ENCODE results near the gene LHFPL6. TPM values are rescaled to one million over a fixed set of nuclear protein-coding genes. Genes with fewer than 3 reads are reported as not detected.

Gene LHFPL6
- polyA plus RNA-seq, 1 donor = 48.9 TPM

- no peak for DNase-seq (ENCODE audit: low read depth)
Observed at GRCh38 chr13:39414339-39414738, 188.7 kb downstream of the LHFPL6 start.

- no peak for DNase-seq (ENCODE audit: low read depth)
Observed at GRCh38 chr13:39411511-39411910, 191.5 kb downstream of the LHFPL6 start.

- DNase-seq (ENCODE audit: low read depth) = no peak
Observed at GRCh38 chr13:39410964-39411363, 192.0 kb downstream of the LHFPL6 start.

- DNase-seq (ENCODE audit: low read depth) = no peak
Observed at GRCh38 chr13:39410096-39410901, 192.7 kb downstream of the LHFPL6 start.

DNA sequence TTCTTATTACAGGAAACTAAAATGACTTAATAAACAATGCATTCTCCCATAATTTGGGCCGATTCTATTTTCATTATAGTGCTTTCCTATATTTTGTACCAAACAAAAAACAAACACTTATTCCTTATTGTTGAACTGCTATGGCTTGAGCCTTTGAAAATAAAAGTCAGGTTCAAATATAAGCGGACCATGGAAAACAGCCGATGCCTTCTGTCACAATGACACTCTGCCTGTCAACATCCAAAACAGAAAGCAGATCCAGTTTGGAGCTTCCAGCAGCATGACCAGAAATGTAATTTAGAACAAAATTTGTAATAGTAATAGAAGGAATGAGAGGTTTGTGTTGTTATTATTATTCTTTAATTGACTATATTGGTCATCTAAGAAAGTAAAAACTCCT lies 194.5 kb downstream of the LHFPL6 start:
- DNase-seq (ENCODE audit: low read depth) = no peak

- no peak for DNase-seq (ENCODE audit: low read depth)
Observed at GRCh38 chr13:39407786-39408185, 195.2 kb downstream of the LHFPL6 start.

DNA sequence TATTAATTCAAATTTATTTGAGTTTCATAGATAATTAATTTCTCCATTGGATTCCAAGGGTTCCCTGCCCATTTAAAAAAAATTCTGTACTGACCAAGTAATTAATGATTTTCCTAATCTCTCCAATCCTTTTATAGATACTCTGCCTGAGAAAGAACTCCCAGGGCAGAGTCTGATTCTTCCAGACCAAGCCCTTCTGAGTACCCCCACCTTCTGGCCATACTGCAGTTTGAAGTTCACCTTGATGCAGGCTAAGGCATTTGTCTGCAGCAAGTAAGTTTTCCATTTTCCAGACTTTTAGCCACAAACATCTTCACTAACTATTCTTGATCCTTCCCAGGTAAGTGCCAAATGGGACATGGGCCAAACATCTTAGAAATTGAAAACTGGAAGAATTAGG lies 195.9 kb downstream of the LHFPL6 start:
- no peak for DNase-seq (ENCODE audit: low read depth)

DNA sequence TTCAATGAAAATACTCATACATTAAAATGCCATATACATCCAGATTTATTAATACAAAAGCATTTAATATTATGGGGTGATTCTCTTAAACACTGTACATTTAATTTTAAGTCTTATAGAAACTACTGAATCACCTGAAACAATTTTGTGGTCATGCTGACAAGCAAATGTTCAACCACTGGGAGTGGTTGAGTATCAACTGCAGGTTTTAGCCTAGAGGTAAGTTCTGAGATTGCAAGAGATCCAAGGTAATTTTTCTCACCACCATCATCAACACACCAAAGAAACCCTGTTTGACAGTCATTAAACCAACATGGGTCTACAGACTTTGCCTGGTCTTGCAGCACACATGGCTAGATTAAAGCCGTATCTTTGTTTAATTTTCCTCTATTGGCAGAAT lies 196.3 kb downstream of the LHFPL6 start:
- DNase-seq (ENCODE audit: low read depth) = no peak

- no peak for DNase-seq (ENCODE audit: low read depth)
Observed at GRCh38 chr13:39405596-39406205, 197.3 kb downstream of the LHFPL6 start.

DNA sequence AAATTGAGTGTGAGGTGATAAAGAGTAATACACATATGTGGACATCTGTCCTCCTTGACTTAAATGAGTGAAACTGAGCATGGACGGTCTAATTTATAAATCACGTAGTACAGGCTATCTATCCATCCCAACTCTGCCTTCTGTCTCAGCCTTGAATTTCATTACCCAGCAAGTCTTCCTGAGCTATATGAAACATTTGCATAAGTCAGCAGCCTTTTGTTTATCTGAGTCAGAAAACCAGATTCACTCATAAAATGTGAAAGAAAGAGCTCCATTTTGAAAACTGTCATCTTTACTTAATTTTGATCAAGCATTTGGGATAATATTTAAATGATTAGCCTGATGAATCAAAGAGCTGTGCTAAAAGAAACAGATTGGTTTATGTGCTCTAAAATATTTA lies 197.9 kb downstream of the LHFPL6 start:
- DNase-seq (ENCODE audit: low read depth) = no peak

DNA sequence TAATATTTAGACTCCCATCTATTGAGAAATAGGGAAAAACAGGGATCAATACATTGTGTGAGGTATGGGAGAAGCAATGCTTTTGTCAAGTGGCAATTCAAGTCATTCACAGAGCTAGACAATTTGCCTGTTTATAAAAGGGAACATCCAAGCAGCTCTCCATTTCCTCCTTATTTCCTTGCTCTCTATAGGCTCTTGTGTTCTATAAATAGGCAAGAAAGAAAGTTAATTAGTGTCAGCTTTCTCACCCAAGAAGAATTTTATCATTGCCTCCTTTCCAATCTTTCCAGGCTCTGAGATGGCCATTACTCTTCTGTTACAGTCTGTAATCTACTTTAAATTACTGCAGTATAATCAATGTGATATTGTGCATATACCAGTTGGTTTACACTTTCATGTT lies 199.9 kb downstream of the LHFPL6 start:
- no peak for DNase-seq (ENCODE audit: low read depth)

- no peak for DNase-seq (ENCODE audit: low read depth)
Observed at GRCh38 chr13:39402221-39402970, 200.6 kb downstream of the LHFPL6 start.

- no peak for DNase-seq (ENCODE audit: low read depth)
Observed at GRCh38 chr13:39401756-39402155, 201.2 kb downstream of the LHFPL6 start.

- no peak for DNase-seq (ENCODE audit: low read depth)
Observed at GRCh38 chr13:39401046-39401705, 201.8 kb downstream of the LHFPL6 start.

- no peak for DNase-seq (ENCODE audit: low read depth)
Observed at GRCh38 chr13:39399102-39399501, 203.9 kb downstream of the LHFPL6 start.

GRCh38 chr13:39397896-39398265 lies 205.1 kb downstream of the LHFPL6 start:
- no peak for DNase-seq (ENCODE audit: low read depth)

- no peak for DNase-seq (ENCODE audit: low read depth)
Observed at GRCh38 chr13:39397226-39397895, 205.6 kb downstream of the LHFPL6 start.

GRCh38 chr13:39394796-39395678 lies 208.0 kb downstream of the LHFPL6 start:
- no peak for DNase-seq (ENCODE audit: low read depth)

GRCh38 chr13:39391761-39392160 lies 211.2 kb downstream of the LHFPL6 start:
- DNase-seq (ENCODE audit: low read depth) = no peak

DNA sequence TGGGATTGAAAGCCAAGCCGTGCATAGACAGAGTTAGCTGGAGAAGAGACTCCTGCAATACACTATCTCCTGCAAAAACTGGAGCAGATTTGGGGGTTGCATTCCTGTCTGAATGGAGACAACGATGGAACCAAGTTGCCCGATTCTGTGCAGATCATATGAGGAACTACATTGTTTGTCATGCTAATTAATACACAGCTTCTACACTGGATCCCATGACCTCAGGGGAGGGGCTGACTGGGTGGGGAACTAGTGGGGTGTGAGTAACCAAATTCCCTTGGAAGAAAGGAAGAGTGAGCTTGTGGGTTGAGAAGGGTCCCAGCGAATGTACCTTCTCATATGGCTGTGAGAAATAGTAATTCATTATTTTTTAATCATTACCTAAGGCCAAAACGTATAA lies 214.0 kb downstream of the LHFPL6 start:
- no peak for DNase-seq (ENCODE audit: low read depth)
